ENCODE data around the gene FIG4.

Gene FIG4

DNA sequence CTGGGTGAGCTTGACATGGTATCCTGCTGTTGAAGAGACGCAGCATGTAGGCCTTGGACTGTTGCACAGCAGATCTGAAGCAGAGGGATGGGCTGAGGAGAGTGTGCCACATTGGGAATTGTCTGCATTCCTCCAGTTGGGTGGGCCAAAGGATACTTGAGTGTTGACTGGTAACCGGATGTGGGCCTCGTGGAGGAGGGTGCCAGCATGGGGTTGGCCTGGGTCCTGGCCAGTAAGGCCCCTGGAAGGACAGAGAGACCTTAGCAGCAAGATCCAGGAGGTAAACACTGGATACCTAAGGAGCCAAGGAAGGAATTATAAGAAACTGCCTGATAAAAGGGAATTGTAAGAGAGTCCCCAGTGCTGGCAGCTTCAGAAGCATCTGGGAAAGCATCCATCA, 76.9 kb downstream of the FIG4 start:
- no peaks in the 10 kb centered on the region for H3K27me3 ChIP-seq (ENCODE audit: control insufficient read depth, low read length)
- H3K9me3 ChIP-seq (ENCODE audit: control insufficient read depth, insufficient read depth, low read length): no peaks in the 10 kb centered on the region
- H3K79me2 ChIP-seq (ENCODE audit: control insufficient read depth, low read length): no peaks in the 10 kb centered on the region
- H4K20me1 ChIP-seq (ENCODE audit: control insufficient read depth, insufficient read depth, low read depth, low read length): no peaks in the 10 kb centered on the region
- no peak for TF ChIP-seq EZH2phosphoT487 (IDR thresholded peaks at IDR 0.05; ENCODE audit: borderline replicate concordance, low read length)
- TF ChIP-seq, protein P1, sequence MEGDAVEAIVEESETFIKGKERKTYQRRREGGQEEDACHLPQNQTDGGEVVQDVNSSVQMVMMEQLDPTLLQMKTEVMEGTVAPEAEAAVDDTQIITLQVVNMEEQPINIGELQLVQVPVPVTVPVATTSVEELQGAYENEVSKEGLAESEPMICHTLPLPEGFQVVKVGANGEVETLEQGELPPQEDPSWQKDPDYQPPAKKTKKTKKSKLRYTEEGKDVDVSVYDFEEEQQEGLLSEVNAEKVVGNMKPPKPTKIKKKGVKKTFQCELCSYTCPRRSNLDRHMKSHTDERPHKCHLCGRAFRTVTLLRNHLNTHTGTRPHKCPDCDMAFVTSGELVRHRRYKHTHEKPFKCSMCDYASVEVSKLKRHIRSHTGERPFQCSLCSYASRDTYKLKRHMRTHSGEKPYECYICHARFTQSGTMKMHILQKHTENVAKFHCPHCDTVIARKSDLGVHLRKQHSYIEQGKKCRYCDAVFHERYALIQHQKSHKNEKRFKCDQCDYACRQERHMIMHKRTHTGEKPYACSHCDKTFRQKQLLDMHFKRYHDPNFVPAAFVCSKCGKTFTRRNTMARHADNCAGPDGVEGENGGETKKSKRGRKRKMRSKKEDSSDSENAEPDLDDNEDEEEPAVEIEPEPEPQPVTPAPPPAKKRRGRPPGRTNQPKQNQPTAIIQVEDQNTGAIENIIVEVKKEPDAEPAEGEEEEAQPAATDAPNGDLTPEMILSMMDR (IDR thresholded peaks at IDR 0.05; ENCODE audit: low read depth, low read length, poor library complexity, severe bottlenecking): no peak
- H3K4me2 ChIP-seq (ENCODE audit: low read length): no peak overlapping the region
- no peak overlapping the region for H3K4me3 ChIP-seq (ENCODE audit: low read length)
- peaks cover 51% of the 10 kb centered on the region for H3K4me1 ChIP-seq (ENCODE audit: control insufficient read depth, low read length)
- no peak overlapping the region for H3K27ac ChIP-seq (ENCODE audit: low read depth, low read length)
- no peaks in the 10 kb centered on the region for H3K9me2 ChIP-seq (replicated peaks; ENCODE audit: control insufficient read depth, low read length)
- H3F3A ChIP-seq (ENCODE audit: control insufficient read depth, insufficient read depth): peaks cover 3% of the 10 kb centered on the region
- H3K36me3 ChIP-seq (ENCODE audit: control insufficient read depth, low read length): no peaks in the 10 kb centered on the region

DNA sequence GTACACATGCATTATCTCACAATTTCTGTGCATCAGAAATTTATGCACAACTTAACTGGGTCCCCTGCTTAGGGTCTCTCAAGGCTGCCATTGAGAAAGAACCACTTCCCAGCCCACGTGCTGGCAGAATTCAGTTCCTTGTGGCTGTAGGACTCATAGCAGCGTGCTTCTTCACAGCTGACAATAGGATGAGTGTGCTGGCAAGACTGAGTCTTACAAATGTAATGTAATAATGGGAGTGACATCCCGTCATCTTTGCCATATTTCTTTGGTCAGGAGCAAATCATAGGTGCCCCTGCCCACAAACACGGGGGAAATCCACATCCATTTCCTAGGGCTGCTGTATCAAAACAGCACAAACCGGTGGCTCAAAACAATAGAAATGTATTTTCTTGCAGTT, 77.4 kb downstream of the FIG4 start:
- H3K27me3 ChIP-seq (ENCODE audit: control insufficient read depth, low read length): no peaks in the 10 kb centered on the region
- no peak for TF ChIP-seq EZH2phosphoT487 (IDR thresholded peaks at IDR 0.05; ENCODE audit: borderline replicate concordance, low read length)
- TF ChIP-seq, protein P1 (IDR thresholded peaks at IDR 0.05; ENCODE audit: low read depth, low read length, poor library complexity, severe bottlenecking): no peak
- H3K27ac ChIP-seq (ENCODE audit: low read depth, low read length): peak overlapping the region; percentile 59
- H3K4me3 ChIP-seq (ENCODE audit: low read length): peak overlapping the region; percentile 58
- no peaks in the 10 kb centered on the region for H3K9me3 ChIP-seq (ENCODE audit: control insufficient read depth, insufficient read depth, low read length)
- peaks cover 3% of the 10 kb centered on the region for H3F3A ChIP-seq (ENCODE audit: control insufficient read depth, insufficient read depth)
- no peaks in the 10 kb centered on the region for H4K20me1 ChIP-seq (ENCODE audit: control insufficient read depth, insufficient read depth, low read depth, low read length)
- H3K36me3 ChIP-seq (ENCODE audit: control insufficient read depth, low read length): no peaks in the 10 kb centered on the region
- H3K9me2 ChIP-seq (replicated peaks; ENCODE audit: control insufficient read depth, low read length): no peaks in the 10 kb centered on the region
- peaks cover 52% of the 10 kb centered on the region for H3K4me1 ChIP-seq (ENCODE audit: control insufficient read depth, low read length)
- H3K79me2 ChIP-seq (ENCODE audit: control insufficient read depth, low read length): no peaks in the 10 kb centered on the region
- H3K4me2 ChIP-seq (ENCODE audit: low read length): peak overlapping the region; percentile 59

GRCh38 chr6:109769213-109769612, 78.1 kb downstream of the FIG4 start:
- H3K4me1 ChIP-seq (ENCODE audit: control insufficient read depth, low read length): peaks cover 52% of the 10 kb centered on the region
- no peaks in the 10 kb centered on the region for H3K9me2 ChIP-seq (replicated peaks; ENCODE audit: control insufficient read depth, low read length)
- peak overlapping the region; percentile 58 for H3K4me3 ChIP-seq (ENCODE audit: low read length)
- no peaks in the 10 kb centered on the region for H3K36me3 ChIP-seq (ENCODE audit: control insufficient read depth, low read length)
- no peaks in the 10 kb centered on the region for H3K79me2 ChIP-seq (ENCODE audit: control insufficient read depth, low read length)
- peak overlapping the region; percentile 59 for H3K27ac ChIP-seq (ENCODE audit: low read depth, low read length)
- peak overlapping the region; percentile 59 for H3K4me2 ChIP-seq (ENCODE audit: low read length)
- H4K20me1 ChIP-seq (ENCODE audit: control insufficient read depth, insufficient read depth, low read depth, low read length): no peaks in the 10 kb centered on the region
- H3K9me3 ChIP-seq (ENCODE audit: control insufficient read depth, insufficient read depth, low read length): no peaks in the 10 kb centered on the region
- H3F3A ChIP-seq (ENCODE audit: control insufficient read depth, insufficient read depth): peaks cover 3% of the 10 kb centered on the region
- no peaks in the 10 kb centered on the region for H3K27me3 ChIP-seq (ENCODE audit: control insufficient read depth, low read length)
- no peak for TF ChIP-seq EZH2phosphoT487 (IDR thresholded peaks at IDR 0.05; ENCODE audit: borderline replicate concordance, low read length)
- TF ChIP-seq, protein P1 (IDR thresholded peaks at IDR 0.05; ENCODE audit: low read depth, low read length, poor library complexity, severe bottlenecking): no peak
